Vagina (tissue), 2 donors: ENCODE data around the gene CPAMD8. TPM values are rescaled to one million over a fixed set of nuclear protein-coding genes. Genes with fewer than 3 reads are reported as not detected.
"Not testable (repeated sequence)": the region's sequence is repeated elsewhere in the genome, so short reads cannot be mapped to it uniquely, and the experiment has no call there.

Experiments
- DNase-seq, 2 donors: peaks; one replicate each; pipeline ENCODE4 v3.0.0-alpha.2; 2017; ENCODE audit errors: extremely low spot score in 2 of 2
- H3K27ac ChIP-seq: fragments of 200-600 bp; sonication (generic); one replicate; pipeline ENCODE4 v1.5.1; 2019
- H3K27me3 ChIP-seq: fragments of 200-600 bp; sonication (generic); one replicate; pipeline ENCODE4 v1.5.1; 2019
- H3K36me3 ChIP-seq, 2 donors: fragments of 200-600 bp; sonication (generic); one replicate each; pipeline ENCODE4 v1.5.1; 2017 to 2019
- H3K4me1 ChIP-seq: fragments of 200-600 bp; sonication (generic); one replicate; pipeline ENCODE4 v1.5.1; 2019
- H3K4me3 ChIP-seq, 2 donors: fragments of 200-600 bp; sonication (generic); 1 replicate in 1 of 2; 2 replicates in 1 of 2; pipeline ENCODE4 v1.5.1; 2016 to 2019
- H3K9me3 ChIP-seq: fragments of 200-600 bp; sonication (generic); one replicate; pipeline ENCODE4 v1.5.1; 2019
- CTCF ChIP-seq, 3 experiments: fragments of 450-650 bp in 2 of 3; fragments of 200-600 bp in 1 of 3; sonication (generic) in 1 of 3; IDR thresholded peaks; one replicate each; pipeline ENCODE4 v1.5.1; 2017 to 2019; ENCODE audit warnings: antibody characterized with exemption in 3 of 3, mild to moderate bottlenecking in 2 of 3, moderate library complexity in 2 of 3
- POLR2A ChIP-seq, 2 donors: fragments of 450-650 bp; IDR thresholded peaks; one replicate each; pipeline ENCODE4 v1.6.1; 2017; ENCODE audit warnings: antibody characterized with exemption in 2 of 2, mild to moderate bottlenecking in 2 of 2, moderate library complexity in 2 of 2
- POLR2AphosphoS5 ChIP-seq, 2 donors: sonication (generic); formaldehyde crosslinking; IDR thresholded peaks; one replicate each; pipeline ENCODE4 v1.9.0; 2017; ENCODE audit warnings: antibody characterized with exemption in 2 of 2, mild to moderate bottlenecking in 2 of 2, low read depth in 1 of 2; ENCODE audit not compliant: insufficient read depth in 1 of 2
- intact Hi-C: fragments of 100-400 bp; cut with DNase I; formaldehyde crosslinking; loops from one replicate; pipeline ENCODE4 v1.15.1; 2023
- total RNA-seq: library from RNA; depleted of rRNA; stranded (reverse); fragments of >200 nt; gene quantifications from one replicate; pipeline ENCODE4 v1.2.3, GENCODE V29; 2016

CPAMD8 gene
- total RNA-seq, 1 donor from 2014 or later = 16.0 TPM

- TF ChIP-seq POLR2A (IDR thresholded peaks at IDR 0.05) = no peak
- no peak for TF ChIP-seq POLR2AphosphoS5 (IDR thresholded peaks at IDR 0.05; ENCODE audit: insufficient read depth in 1 of 2, low read depth in 1 of 2)
- no peak for TF ChIP-seq CTCF (IDR thresholded peaks at IDR 0.05)
- intact Hi-C loops = no loop called here
- H3K4me1 ChIP-seq = no peaks in the 10 kb centered on the region
- H3K27ac ChIP-seq = no peak overlapping the region
- no peak for DNase-seq
- no peak overlapping the region for H3K4me3 ChIP-seq
- no peaks in the 10 kb centered on the region for H3K9me3 ChIP-seq
- H3K36me3 ChIP-seq = no peaks in the 10 kb centered on the region
- H3K27me3 ChIP-seq = no peaks in the 10 kb centered on the region
Measured at GRCh38 chr19:16938211-16938610, 88.4 kb downstream of the CPAMD8 start.

- H3K4me3 ChIP-seq, H3K27ac ChIP-seq, H3K4me1 ChIP-seq, H3K27me3 ChIP-seq, DNase-seq, intact Hi-C loops, H3K36me3 ChIP-seq, H3K9me3 ChIP-seq: not testable (repeated sequence)
Measured at GRCh38 chr19:16937796-16938195, 88.8 kb downstream of the CPAMD8 start.

DNA sequence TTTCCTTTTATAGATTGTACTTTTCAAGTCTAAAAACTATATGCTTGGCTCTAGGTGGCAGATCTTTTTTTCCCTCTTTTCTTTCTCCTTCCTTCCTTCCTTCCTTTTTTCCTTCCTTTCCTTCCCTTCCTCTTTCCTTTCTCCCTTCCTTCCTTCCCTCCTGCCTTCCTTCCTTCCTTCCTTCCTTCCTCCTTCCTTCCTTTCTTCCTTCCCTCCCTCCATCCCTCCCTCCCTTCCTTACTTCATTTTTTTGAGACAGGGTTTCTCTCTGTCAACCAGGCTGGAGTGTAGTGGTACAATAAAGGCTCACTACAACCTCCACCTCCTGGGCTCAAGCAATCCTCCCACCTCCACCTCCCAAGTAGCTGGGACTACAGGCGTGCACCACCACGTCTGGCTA, 89.7 kb downstream of the CPAMD8 start:
- intact Hi-C loops = no loop called here
- no peak for DNase-seq
- Histone ChIP-seq H3K36me3 (no peaks in the 10 kb centered on the region), H3K27ac (no peak overlapping the region), H3K9me3 (no peaks in the 10 kb centered on the region), H3K4me1 (no peaks in the 10 kb centered on the region), H3K4me3 (no peak overlapping the region), H3K27me3 (no peaks in the 10 kb centered on the region)
- TF ChIP-seq CTCF (IDR thresholded peaks at IDR 0.05) (no peak), POLR2AphosphoS5 (IDR thresholded peaks at IDR 0.05; ENCODE audit: insufficient read depth in 1 of 2, low read depth in 1 of 2) (no peak), POLR2A (IDR thresholded peaks at IDR 0.05) (no peak)

- H3K4me3 ChIP-seq = no peak overlapping the region
- H3K36me3 ChIP-seq = no peaks in the 10 kb centered on the region
- H3K9me3 ChIP-seq = no peaks in the 10 kb centered on the region
- no peaks in the 10 kb centered on the region for H3K4me1 ChIP-seq
- no peaks in the 10 kb centered on the region for H3K27me3 ChIP-seq
- H3K27ac ChIP-seq = no peak overlapping the region
- no peak for DNase-seq
- intact Hi-C loops = no loop called here
- no peak for TF ChIP-seq CTCF (IDR thresholded peaks at IDR 0.05)
- TF ChIP-seq POLR2A (IDR thresholded peaks at IDR 0.05) = no peak
- TF ChIP-seq POLR2AphosphoS5 (IDR thresholded peaks at IDR 0.05; ENCODE audit: insufficient read depth in 1 of 2, low read depth in 1 of 2) = no peak
Measured at GRCh38 chr19:16934489-16934888, 92.1 kb downstream of the CPAMD8 start.

GRCh38 chr19:16931306-16931705, 95.3 kb downstream of the CPAMD8 start:
- TF ChIP-seq CTCF (IDR thresholded peaks at IDR 0.05) = no peak
- no peak for TF ChIP-seq POLR2A (IDR thresholded peaks at IDR 0.05)
- no peak for TF ChIP-seq POLR2AphosphoS5 (IDR thresholded peaks at IDR 0.05; ENCODE audit: insufficient read depth in 1 of 2, low read depth in 1 of 2)
- intact Hi-C loops = no loop called here
- Histone ChIP-seq H3K9me3 (no peaks in the 10 kb centered on the region), H3K27me3 (no peaks in the 10 kb centered on the region), H3K27ac (no peak overlapping the region), H3K4me3 (no peak overlapping the region), H3K36me3 (no peaks in the 10 kb centered on the region), H3K4me1 (no peaks in the 10 kb centered on the region)
- DNase-seq = no peak

DNA sequence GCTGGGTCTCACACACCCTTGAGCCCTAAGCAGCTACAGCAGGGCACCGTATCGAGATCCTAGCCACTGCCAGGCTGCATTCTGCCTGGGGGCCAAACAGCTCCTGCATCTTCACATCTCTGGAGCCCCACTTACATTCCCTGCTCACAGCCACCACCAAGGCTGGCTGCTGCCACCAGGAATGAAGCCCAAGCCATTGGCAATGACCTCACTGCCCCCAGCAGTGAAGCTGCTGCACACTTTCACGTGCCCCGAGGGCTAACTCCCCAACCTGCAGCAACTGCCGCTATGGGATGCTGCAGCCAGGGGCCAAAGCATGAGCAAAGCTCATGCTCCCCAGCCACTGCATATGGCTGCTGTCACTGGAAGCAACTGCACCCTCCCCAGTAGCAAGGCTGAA, 95.9 kb downstream of the CPAMD8 start:
- DNase-seq = no peak
- Histone ChIP-seq H3K27me3 (no peaks in the 10 kb centered on the region), H3K9me3 (no peaks in the 10 kb centered on the region), H3K27ac (no peak overlapping the region), H3K4me3 (no peak overlapping the region), H3K4me1 (no peaks in the 10 kb centered on the region), H3K36me3 (no peaks in the 10 kb centered on the region)
- intact Hi-C loops = no loop called here
- TF ChIP-seq CTCF (IDR thresholded peaks at IDR 0.05) (no peak), POLR2A (IDR thresholded peaks at IDR 0.05) (no peak), POLR2AphosphoS5 (IDR thresholded peaks at IDR 0.05; ENCODE audit: insufficient read depth in 1 of 2, low read depth in 1 of 2) (no peak)
